ENCODE measurements around the gene CNTN4.

- TF ChIP-seq, protein P1, sequence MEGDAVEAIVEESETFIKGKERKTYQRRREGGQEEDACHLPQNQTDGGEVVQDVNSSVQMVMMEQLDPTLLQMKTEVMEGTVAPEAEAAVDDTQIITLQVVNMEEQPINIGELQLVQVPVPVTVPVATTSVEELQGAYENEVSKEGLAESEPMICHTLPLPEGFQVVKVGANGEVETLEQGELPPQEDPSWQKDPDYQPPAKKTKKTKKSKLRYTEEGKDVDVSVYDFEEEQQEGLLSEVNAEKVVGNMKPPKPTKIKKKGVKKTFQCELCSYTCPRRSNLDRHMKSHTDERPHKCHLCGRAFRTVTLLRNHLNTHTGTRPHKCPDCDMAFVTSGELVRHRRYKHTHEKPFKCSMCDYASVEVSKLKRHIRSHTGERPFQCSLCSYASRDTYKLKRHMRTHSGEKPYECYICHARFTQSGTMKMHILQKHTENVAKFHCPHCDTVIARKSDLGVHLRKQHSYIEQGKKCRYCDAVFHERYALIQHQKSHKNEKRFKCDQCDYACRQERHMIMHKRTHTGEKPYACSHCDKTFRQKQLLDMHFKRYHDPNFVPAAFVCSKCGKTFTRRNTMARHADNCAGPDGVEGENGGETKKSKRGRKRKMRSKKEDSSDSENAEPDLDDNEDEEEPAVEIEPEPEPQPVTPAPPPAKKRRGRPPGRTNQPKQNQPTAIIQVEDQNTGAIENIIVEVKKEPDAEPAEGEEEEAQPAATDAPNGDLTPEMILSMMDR (IDR thresholded peaks at IDR 0.05), result no peak
- TF ChIP-seq POLR2A (IDR thresholded peaks at IDR 0.05), result no peak
These were observed 784.6 kb downstream of the CNTN4 start for GRCh38 chr3:2883283-2883682.

Measured in breast epithelium (tissue), 3 donors.